HG03175 (cell line): ENCODE data around the gene GJC1.

Experiments
- ATAC-seq: cut with Tn5 transposase; IDR thresholded peaks from one replicate; pipeline ENCODE4 v1.9.1; 2021; ENCODE audit warnings: mild to moderate bottlenecking, moderate library complexity; ENCODE audit not compliant: unreplicated experiment

The GJC1 gene

GRCh38 chr17:44779211-44780025 lies 50.7 kb downstream of the GJC1 start:
- no peak for ATAC-seq

DNA sequence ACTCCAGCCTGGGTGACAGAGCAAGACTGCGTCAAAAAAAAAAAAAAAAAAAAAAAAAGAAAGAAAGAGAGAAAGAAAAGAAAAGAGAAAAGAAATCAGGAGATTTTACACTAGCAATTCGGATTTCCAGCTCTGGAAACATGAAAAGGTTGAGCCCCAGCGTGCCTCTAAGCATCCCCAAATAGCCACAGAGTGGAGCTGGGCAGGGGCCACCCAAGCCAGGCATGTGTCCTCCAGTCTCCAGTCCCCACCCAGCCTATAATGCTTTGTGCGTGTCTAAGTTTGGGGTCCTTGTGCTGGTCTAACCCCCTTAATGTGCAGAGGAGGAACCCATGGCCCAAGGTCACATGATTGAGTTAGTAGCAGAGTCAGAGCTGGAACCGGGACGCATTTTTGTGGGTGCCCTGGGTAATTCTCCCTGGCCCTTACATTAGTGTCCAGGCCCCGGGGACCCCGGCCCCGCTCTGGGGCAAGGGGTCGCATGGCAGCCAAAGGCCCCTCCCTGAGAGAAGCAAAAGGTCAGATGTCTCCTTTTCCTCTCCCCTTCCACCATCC lies 51.4 kb downstream of the GJC1 start:
- no peak for ATAC-seq

DNA sequence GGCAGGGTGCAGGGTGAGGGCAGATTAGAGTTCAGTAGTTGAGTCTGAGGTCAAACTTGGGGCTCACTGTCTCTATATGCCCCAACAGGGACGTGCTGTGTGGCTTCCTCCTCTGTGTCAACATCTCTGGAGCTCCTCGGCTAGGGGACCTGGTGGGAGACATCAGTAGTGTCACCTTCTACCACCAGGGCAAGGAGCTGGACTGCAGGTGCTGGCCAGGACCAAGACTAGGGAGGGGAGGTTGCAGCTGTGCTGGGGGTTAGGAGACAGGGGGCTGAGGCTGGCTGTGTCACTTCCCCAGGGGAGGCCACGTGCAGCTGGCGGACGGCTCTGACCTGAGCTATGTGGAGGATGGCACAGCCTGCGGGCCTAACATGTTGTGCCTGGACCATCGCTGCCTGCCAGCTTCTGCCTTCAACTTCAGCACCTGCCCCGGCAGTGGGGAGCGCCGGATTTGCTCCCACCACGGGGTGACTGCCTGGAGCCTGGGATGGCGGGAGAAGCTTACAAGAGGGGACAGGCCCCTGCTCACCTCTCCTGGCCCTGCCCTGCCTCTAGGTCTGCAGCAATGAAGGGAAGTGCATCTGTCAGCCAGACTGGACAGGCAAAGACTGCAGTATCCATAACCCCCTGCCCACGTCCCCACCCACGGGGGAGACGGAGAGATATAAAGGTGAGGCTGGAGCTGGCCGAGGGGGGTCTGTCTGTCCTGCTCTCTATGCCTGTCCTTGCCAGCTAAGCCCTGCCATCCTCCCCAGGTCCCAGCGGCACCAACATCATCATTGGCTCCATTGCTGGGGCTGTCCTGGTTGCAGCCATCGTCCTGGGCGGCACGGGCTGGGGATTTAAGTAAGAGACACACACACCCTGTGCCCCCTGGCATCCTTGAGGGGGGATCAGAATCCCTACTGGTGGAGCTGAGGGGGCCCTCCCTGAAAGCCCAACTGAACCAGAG lies 52.4 kb downstream of the GJC1 start:
- no peak for ATAC-seq

DNA sequence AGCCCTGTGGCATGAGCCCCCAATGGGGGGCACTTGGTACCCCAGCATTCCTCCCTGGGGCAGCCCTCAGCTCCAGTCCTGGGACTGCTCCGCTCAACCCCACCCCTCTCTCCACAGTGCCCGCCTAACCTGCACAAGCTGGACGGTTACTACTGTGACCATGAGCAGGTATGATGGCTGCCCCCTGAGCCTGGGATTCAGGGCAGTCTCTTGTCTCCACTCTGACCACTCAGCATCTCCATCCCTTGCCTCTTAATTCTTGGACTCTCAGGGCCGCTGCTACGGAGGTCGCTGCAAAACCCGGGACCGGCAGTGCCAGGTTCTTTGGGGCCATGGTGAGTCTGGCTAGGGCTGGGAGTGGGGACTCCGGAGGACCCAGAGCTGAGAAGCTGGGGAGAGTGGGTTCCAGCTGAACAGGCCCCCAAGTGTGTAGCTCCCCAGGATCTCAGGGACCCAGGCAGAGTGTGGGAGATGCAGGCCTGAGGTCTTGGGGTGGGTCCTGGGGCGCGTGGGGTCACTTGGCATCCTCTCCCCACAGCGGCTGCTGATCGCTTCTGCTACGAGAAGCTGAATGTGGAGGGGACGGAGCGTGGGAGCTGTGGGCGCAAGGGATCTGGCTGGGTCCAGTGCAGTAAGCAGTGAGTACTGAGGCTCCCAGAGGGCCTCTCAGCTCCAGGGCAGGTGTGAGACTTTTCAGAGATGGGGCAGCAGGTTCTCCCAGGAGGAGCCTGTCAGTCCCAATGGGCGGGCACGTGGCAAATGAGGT lies 53.3 kb downstream of the GJC1 start:
- no peak for ATAC-seq

GRCh38 chr17:44775838-44776621 lies 54.1 kb downstream of the GJC1 start:
- ATAC-seq, result peak; percentile 4

DNA sequence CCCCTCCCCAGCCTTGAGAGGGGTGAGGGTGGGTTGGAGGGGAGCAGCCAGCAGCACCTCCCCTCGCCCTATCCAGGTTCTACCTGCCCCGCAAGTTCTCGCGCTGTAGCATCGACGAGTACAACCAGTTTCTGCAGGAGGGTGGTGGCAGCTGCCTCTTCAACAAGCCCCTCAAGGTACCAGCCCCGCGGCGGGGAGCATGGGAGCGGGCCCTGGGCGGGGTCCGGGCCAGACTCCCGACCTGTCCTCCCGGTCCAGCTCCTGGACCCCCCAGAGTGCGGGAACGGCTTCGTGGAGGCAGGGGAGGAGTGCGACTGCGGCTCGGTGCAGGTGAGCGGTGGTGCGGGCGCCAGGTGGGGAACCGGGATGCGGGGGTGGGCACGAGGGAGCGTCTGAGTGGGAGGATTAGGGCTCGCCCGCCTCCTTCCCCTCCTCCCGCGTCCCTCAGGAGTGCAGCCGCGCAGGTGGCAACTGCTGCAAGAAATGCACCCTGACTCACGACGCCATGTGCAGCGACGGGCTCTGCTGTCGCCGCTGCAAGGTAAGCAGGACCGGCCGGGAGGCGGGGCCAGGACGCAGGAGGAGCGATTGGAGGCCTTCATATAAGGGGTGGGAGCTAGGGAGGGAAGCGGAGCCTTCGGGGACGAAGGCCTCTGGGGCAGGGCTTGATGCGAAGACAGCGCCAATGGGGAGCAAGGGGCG lies 54.8 kb downstream of the GJC1 start:
- peak; percentile 85 for ATAC-seq

DNA sequence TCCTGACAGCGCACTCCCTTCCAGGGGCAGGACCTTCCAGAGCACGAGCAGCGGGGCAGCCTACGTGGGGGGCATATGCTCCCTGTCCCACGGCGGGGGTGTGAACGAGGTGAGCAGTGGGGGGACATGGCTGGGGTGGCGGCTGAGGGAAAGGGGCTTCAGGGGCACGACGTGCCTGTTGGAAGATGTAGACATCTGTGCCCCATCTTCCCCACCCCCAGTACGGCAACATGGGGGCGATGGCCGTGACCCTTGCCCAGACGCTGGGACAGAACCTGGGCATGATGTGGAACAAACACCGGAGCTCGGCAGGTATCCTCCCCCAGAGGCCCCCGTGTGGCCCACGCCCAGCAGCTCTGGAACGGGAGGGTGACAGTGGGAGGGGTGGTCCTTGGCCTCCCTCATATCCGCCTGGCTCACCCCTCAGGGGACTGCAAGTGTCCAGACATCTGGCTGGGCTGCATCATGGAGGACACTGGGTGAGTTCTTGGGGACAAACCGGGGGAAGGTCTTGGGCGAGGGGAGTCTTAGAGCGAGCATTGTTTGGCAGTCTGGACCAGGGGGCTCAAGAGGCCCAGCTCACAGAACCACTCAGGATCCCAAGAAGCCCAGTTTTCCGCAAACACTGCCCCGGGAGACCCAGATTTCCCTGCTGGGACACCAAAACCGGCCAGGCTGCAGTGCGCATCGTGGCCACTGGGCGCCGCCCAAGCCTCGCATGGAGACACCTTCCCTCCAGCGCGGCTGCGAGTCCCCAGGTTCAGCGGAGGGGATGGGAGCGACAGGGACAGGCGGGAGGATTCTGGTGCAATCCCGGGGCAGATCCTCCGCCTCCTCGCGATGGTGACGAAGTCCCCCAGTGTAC lies 55.6 kb downstream of the GJC1 start:
- ATAC-seq, result no peak

DNA sequence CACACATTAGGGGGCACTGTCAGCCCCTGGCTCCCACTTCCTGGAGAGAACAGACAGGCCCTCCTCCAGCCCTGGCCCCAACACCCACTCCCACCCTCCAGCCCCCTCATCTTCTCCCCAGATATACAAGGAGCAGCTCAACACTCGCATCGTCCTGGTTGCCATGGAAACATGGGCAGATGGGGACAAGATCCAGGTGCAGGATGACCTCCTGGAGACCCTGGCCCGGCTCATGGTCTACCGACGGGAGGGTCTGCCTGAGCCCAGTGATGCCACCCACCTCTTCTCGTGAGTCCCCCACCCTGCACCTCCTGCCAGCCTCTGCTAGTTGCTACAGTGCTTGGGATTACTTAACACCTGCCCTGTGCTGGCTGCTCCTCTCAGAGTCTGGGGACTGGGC lies 56.9 kb downstream of the GJC1 start:
- no peak for ATAC-seq

DNA sequence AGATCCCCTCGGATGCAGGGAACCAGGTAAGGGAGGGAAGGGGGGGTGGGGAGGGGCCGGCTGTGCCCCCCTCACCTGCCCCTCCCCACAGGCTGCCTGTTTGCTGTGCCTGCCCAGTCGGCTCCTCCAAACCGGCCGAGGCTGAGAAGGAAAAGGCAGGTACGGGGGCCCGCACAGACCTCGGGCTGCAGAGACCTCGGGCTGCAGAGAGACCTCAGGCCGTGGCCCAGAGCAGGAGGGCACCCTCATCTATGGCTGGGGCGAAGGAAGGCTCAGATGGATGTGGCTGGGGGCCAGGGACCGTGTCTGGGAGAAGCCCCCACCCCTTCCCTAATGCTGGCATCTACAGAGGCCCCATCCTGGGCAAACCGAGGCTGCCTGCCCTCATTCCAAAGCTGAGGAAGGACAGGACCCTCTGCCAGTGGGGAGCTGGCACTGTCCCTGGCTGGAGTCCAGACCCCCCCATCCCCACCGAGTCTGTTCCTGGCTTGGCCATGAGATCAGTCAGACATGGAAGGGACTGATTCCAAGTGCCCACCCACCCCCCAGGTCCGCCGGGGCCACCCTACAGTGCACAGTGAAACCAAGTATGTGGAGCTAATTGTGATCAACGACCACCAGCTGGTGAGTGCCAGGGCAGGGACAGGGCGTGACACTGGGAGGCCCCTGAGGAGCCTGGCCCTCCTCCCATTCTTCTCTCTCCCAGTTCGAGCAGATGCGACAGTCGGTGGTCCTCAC lies 57.6 kb downstream of the GJC1 start:
- ATAC-seq, result no peak

- no peak for ATAC-seq
These were observed 59.7 kb downstream of the GJC1 start for GRCh38 chr17:44770166-44770925.

- no peak for ATAC-seq
These were observed 60.4 kb downstream of the GJC1 start for GRCh38 chr17:44769647-44770084.

DNA sequence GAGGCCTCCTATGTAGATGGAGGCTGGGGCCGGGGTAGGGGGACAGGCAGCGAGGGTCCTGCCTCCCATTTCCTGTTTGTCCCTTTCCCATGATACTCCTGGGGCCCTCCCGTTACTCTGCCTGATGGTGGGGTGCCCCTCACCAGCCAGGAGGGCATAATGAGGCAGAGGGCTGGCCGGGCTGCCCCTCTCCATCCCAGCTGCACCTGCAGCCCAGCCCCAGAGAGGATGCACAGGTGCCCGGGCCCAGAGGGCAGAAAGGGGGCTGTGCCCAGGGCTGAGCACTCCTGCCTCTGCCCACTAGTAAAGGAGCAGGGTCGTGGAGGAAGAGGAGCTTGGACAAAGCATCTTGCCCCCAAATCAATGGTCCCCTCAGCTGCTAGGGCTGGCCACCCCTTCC lies 60.9 kb downstream of the GJC1 start:
- ATAC-seq, result no peak

GRCh38 chr17:44768505-44769142 lies 61.5 kb downstream of the GJC1 start:
- ATAC-seq, result no peak

DNA sequence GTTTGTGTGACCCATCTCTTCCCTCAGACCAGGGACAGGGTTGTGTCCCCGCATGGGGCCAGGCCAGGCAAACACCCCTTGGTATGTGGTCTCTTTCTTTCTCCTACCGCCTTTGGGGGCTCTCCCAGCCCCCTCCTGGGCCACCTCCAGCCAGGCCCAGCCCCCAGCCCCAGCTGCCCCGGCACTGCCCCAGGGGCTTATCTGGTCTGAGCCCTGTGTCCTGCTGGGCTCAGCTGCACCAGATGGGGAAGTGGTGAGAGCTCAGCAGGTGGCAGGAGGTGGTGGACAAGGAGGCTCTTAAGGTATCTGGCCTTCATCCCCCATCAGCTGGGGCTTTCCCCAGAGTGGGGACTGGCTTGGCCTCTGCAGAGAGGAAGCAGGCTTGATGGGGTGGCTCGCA lies 62.6 kb downstream of the GJC1 start:
- no peak for ATAC-seq

GRCh38 chr17:44766409-44767038 lies 63.6 kb downstream of the GJC1 start:
- no peak for ATAC-seq

- no peak for ATAC-seq
These were observed 64.1 kb downstream of the GJC1 start for GRCh38 chr17:44765965-44766364.
